ENCODE measurements around the gene TGFBRAP1.

The TGFBRAP1 gene

GRCh38 chr2:105278654-105279053, 50.9 kb downstream of the TGFBRAP1 start:
- no CpG with 5 or more reads among the region's 5 CpGs for WGBS (ENCODE audit: insufficient coverage, insufficient read length)
- Histone ChIP-seq H3K9me3 (ENCODE audit: control insufficient read depth, insufficient read depth, low read length) (no peaks in the 10 kb centered on the region), H3K4me3 (ENCODE audit: low read length) (no peak overlapping the region), H3K27me3 (ENCODE audit: control insufficient read depth, insufficient read depth, low read length) (no peaks in the 10 kb centered on the region), H3K27ac (ENCODE audit: low read length) (no peak overlapping the region), H3K4me1 (ENCODE audit: control insufficient read depth, insufficient read depth, low read length) (no peaks in the 10 kb centered on the region), H3K36me3 (ENCODE audit: control insufficient read depth, insufficient read depth, low read length) (0 out of 2 replicates have a peak, but pooled peaks cover 3% of the 10 kb centered on the region)
- no peak for DNase-seq (ENCODE audit: low read depth, low spot score)

GRCh38 chr2:105274046-105274445, 55.5 kb downstream of the TGFBRAP1 start:
- no CpG with 5 or more reads among the region's 4 CpGs for WGBS (ENCODE audit: insufficient coverage, insufficient read length)
- Histone ChIP-seq H3K27me3 (ENCODE audit: control insufficient read depth, insufficient read depth, low read length) (no peaks in the 10 kb centered on the region), H3K36me3 (ENCODE audit: control insufficient read depth, insufficient read depth, low read length) (peaks cover 12% of the 10 kb centered on the region), H3K4me1 (ENCODE audit: control insufficient read depth, insufficient read depth, low read length) (no peaks in the 10 kb centered on the region), H3K4me3 (ENCODE audit: low read length) (no peak overlapping the region), H3K9me3 (ENCODE audit: control insufficient read depth, insufficient read depth, low read length) (no peaks in the 10 kb centered on the region), H3K27ac (ENCODE audit: low read length) (no peak overlapping the region)
- DNase-seq (ENCODE audit: low read depth, low spot score), result no peak

GRCh38 chr2:105272176-105272575, 57.4 kb downstream of the TGFBRAP1 start:
- H3K27ac ChIP-seq (ENCODE audit: low read length), result no peak overlapping the region
- no peaks in the 10 kb centered on the region for H3K9me3 ChIP-seq (ENCODE audit: control insufficient read depth, insufficient read depth, low read length)
- no CpG with 5 or more reads among the region's 9 CpGs for WGBS (ENCODE audit: insufficient coverage, insufficient read length)
- H3K36me3 ChIP-seq (ENCODE audit: control insufficient read depth, insufficient read depth, low read length), result peaks cover 12% of the 10 kb centered on the region
- no peak for DNase-seq (ENCODE audit: low read depth, low spot score)
- H3K27me3 ChIP-seq (ENCODE audit: control insufficient read depth, insufficient read depth, low read length), result no peaks in the 10 kb centered on the region
- no peak overlapping the region for H3K4me3 ChIP-seq (ENCODE audit: low read length)
- no peaks in the 10 kb centered on the region for H3K4me1 ChIP-seq (ENCODE audit: control insufficient read depth, insufficient read depth, low read length)

DNA sequence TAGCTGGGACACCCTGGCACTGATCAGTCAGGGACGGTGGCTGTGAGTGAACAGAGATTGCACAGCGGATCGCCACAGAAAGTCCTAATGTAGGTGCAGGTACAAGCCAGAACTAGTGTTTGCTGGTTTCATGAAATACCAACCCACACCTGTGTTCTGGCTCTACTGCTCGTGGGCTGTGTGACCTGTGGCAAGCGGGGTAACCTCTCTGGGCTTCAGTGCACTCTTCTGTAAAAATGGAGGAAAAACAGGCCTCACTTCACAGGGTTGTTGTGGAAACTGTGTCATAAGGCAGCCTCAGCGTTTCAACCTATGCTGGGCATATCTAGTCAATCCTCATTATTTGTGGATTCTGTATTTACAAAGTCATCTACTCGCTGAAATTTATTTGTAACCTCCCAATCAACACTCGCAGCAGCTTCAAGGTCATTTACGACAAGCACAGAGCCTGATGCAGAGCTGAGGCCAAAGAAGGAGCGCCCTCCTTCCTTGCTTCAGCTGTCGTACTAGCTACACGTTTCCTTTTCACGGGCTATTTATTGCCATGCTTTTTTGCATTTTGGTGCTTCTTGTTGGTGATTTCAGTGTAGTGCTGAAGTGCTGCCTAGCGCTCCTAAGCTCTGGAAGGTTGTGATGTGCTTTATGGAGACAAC, 58.0 kb downstream of the TGFBRAP1 start:
- H3K36me3 ChIP-seq (ENCODE audit: control insufficient read depth, insufficient read depth, low read length), result peaks cover 12% of the 10 kb centered on the region
- DNase-seq (ENCODE audit: low read depth, low spot score), result no peak
- no peak overlapping the region for H3K27ac ChIP-seq (ENCODE audit: low read length)
- H3K27me3 ChIP-seq (ENCODE audit: control insufficient read depth, insufficient read depth, low read length), result no peaks in the 10 kb centered on the region
- no peak overlapping the region for H3K4me3 ChIP-seq (ENCODE audit: low read length)
- H3K9me3 ChIP-seq (ENCODE audit: control insufficient read depth, insufficient read depth, low read length), result no peaks in the 10 kb centered on the region
- no CpG with 5 or more reads among the region's 14 CpGs for WGBS (ENCODE audit: insufficient coverage, insufficient read length)
- no peaks in the 10 kb centered on the region for H3K4me1 ChIP-seq (ENCODE audit: control insufficient read depth, insufficient read depth, low read length)

DNA sequence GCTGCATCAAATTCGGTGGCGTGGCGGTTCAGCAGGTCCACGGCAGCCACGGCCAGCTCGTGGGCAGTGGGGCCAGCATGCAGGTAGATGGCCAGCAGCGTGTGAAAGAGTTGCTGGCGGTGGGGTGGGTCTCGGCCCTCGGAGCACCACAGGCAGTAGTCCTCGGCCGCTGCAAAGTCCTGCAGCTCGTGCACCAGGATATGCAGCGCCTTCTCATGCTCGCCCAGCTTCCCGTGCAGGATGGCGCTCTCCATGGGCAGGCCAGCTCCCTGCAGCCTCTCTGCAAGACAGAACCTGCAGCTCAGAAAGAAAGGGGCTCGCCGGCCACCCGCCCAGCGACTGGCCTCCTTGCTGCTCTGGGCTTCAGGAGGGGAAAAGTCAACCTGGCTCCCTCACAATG, 60.1 kb downstream of the TGFBRAP1 start:
- no CpG with 5 or more reads among the region's 21 CpGs for WGBS (ENCODE audit: insufficient coverage, insufficient read length)
- no peaks in the 10 kb centered on the region for H3K27me3 ChIP-seq (ENCODE audit: control insufficient read depth, insufficient read depth, low read length)
- H3K27ac ChIP-seq (ENCODE audit: low read length), result no peak overlapping the region
- DNase-seq (ENCODE audit: low read depth, low spot score), result no peak
- H3K9me3 ChIP-seq (ENCODE audit: control insufficient read depth, insufficient read depth, low read length), result no peaks in the 10 kb centered on the region
- H3K4me1 ChIP-seq (ENCODE audit: control insufficient read depth, insufficient read depth, low read length), result no peaks in the 10 kb centered on the region
- H3K36me3 ChIP-seq (ENCODE audit: control insufficient read depth, insufficient read depth, low read length), result peaks cover 14% of the 10 kb centered on the region
- no peak overlapping the region; the same call in 1 of the 2 replicates for H3K4me3 ChIP-seq (ENCODE audit: low read length)

DNA sequence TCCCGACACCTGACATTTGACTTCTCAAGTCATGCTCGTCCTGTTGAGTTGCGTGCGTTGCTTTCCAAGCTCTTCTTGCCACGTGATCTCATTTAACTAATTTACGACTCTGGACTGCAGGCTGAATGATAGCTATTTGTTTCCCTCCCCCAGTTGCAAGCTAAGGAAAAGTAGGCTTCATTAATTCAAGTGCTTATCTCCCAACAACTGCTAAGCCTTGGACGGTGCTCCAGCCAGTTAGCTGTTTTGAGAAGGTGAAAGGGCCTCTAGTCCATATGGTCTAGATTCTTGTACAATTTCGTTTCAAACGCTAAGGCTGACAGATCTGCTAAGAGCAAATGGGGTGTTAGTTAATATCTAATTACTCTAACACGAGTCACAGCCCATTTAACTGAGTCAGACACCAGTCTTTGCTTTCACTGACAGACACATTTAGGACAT, 66.9 kb downstream of the TGFBRAP1 start:
- Histone ChIP-seq H3K4me1 (ENCODE audit: control insufficient read depth, insufficient read depth, low read length) (no peaks in the 10 kb centered on the region), H3K9me3 (ENCODE audit: control insufficient read depth, insufficient read depth, low read length) (no peaks in the 10 kb centered on the region), H3K27me3 (ENCODE audit: control insufficient read depth, insufficient read depth, low read length) (no peaks in the 10 kb centered on the region), H3K4me3 (ENCODE audit: low read length) (no peak overlapping the region), H3K36me3 (ENCODE audit: control insufficient read depth, insufficient read depth, low read length) (0 out of 2 replicates have a peak, but pooled peaks cover 4% of the 10 kb centered on the region), H3K27ac (ENCODE audit: low read length) (no peak overlapping the region)
- no peak for DNase-seq (ENCODE audit: low read depth, low spot score)
- WGBS (ENCODE audit: insufficient coverage, insufficient read length), result no CpG with 5 or more reads among the region's 10 CpGs

- no peak overlapping the region for H3K27ac ChIP-seq (ENCODE audit: low read length)
- DNase-seq (ENCODE audit: low read depth, low spot score), result no peak
These were observed 68.5 kb downstream of the TGFBRAP1 start for GRCh38 chr2:105261061-105261460.

GRCh38 chr2:105258835-105259350, 70.6 kb downstream of the TGFBRAP1 start:
- Histone ChIP-seq H3K4me1 (ENCODE audit: control insufficient read depth, insufficient read depth, low read length) (no peaks in the 10 kb centered on the region; the same call in 1 of the 2 replicates), H3K9me3 (ENCODE audit: control insufficient read depth, insufficient read depth, low read length) (no peaks in the 10 kb centered on the region), H3K27me3 (ENCODE audit: control insufficient read depth, insufficient read depth, low read length) (no peaks in the 10 kb centered on the region), H3K27ac (ENCODE audit: low read length) (no peak overlapping the region), H3K36me3 (ENCODE audit: control insufficient read depth, insufficient read depth, low read length) (no peaks in the 10 kb centered on the region), H3K4me3 (ENCODE audit: low read length) (no peak overlapping the region)
- no CpG with 5 or more reads among the region's 10 CpGs for WGBS (ENCODE audit: insufficient coverage, insufficient read length)
- DNase-seq (ENCODE audit: low read depth, low spot score), result no peak

More at GRCh38 chr2:105261061-105261460, 68.5 kb downstream of the TGFBRAP1 start:
- no peaks in the 10 kb centered on the region for H3K27me3 ChIP-seq (ENCODE audit: control insufficient read depth, insufficient read depth, low read length)
- H3K4me1 ChIP-seq (ENCODE audit: control insufficient read depth, insufficient read depth, low read length), result no peaks in the 10 kb centered on the region; the same call in 1 of the 2 replicates
- no peaks in the 10 kb centered on the region for H3K9me3 ChIP-seq (ENCODE audit: control insufficient read depth, insufficient read depth, low read length)
- no CpG with 5 or more reads among the region's 5 CpGs for WGBS (ENCODE audit: insufficient coverage, insufficient read length)
- H3K36me3 ChIP-seq (ENCODE audit: control insufficient read depth, insufficient read depth, low read length), result 0 out of 2 replicates have a peak, but pooled peaks cover 3% of the 10 kb centered on the region
- H3K4me3 ChIP-seq (ENCODE audit: low read length), result no peak overlapping the region

DNA sequence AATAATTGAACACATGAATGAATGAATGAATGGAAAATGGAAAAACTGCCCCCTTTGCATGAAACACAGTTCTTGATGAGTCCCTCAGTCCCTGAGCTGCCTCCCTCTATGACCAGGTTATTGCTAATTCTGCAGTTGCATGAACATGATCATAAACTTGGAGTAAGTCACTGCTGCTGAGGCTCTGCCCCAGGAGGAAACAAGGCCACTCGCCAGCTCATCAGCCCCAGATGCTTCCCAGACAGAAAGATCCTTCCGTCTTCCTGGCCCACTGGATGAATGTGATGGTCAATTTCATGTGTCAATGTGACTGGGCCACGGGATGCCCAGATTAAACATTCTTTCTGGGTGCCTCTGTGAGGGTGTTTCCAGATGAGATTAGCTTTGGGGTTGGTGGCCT, 71.6 kb downstream of the TGFBRAP1 start:
- Histone ChIP-seq H3K27ac (ENCODE audit: low read length) (no peak overlapping the region), H3K4me1 (ENCODE audit: control insufficient read depth, insufficient read depth, low read length) (no peaks in the 10 kb centered on the region; the same call in 1 of the 2 replicates), H3K9me3 (ENCODE audit: control insufficient read depth, insufficient read depth, low read length) (no peaks in the 10 kb centered on the region), H3K4me3 (ENCODE audit: low read length) (no peak overlapping the region), H3K27me3 (ENCODE audit: control insufficient read depth, insufficient read depth, low read length) (no peaks in the 10 kb centered on the region), H3K36me3 (ENCODE audit: control insufficient read depth, insufficient read depth, low read length) (no peaks in the 10 kb centered on the region)
- no CpG with 5 or more reads among the region's 3 CpGs for WGBS (ENCODE audit: insufficient coverage, insufficient read length)
- no peak for DNase-seq (ENCODE audit: low read depth, low spot score)

DNA sequence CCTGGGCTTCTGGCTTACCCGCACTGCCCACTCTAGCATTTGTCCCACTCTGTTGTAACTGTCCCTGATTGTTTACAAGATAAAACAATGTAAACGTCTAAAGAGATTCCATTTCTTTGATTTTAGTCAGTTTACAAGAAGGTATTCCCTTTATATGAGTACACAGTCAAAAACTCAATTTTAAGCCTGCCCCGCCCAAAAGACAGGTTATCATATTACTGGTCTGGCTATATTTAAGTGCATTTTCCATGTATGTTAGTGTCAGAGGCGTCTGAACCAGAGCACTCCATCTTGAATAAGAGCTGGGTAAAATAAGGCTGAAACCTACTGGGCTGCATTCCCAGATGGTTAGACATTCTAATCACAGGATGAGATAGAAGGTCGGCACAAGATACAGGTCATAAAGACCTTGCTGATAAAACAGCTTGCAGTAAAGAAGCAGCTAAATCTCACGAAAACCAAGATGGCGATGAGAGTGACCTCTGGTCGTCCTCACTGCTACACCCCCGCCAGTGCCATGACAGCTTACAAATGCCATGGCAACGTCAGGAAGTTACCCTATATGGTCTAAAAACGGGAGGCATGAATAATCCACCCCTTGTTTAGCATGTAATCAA, 73.0 kb downstream of the TGFBRAP1 start:
- Histone ChIP-seq H3K27me3 (ENCODE audit: control insufficient read depth, insufficient read depth, low read length) (no peaks in the 10 kb centered on the region), H3K9me3 (ENCODE audit: control insufficient read depth, insufficient read depth, low read length) (no peaks in the 10 kb centered on the region), H3K4me1 (ENCODE audit: control insufficient read depth, insufficient read depth, low read length) (no peaks in the 10 kb centered on the region; the same call in 1 of the 2 replicates), H3K4me3 (ENCODE audit: low read length) (no peak overlapping the region), H3K27ac (ENCODE audit: low read length) (no peak overlapping the region), H3K36me3 (ENCODE audit: control insufficient read depth, insufficient read depth, low read length) (no peaks in the 10 kb centered on the region)
- DNase-seq (ENCODE audit: low read depth, low spot score), result no peak
- no CpG with 5 or more reads among the region's 11 CpGs for WGBS (ENCODE audit: insufficient coverage, insufficient read length)
